ENCODE measurements around the gene MPEG1.

Gene MPEG1

GRCh38 chr11:59247531-59248227 is 35.0 kb upstream of the MPEG1 start:
- Histone ChIP-seq H3K9ac (ENCODE audit: low read depth in 1 of 2, low read length in 2 of 2) (no peak overlapping the region), H3K27ac (ENCODE audit: low read depth, low read length) (no peak overlapping the region), H3K9me3 (ENCODE audit: control insufficient read depth in 1 of 2, low read length in 2 of 2) (no peaks in the 10 kb centered on the region), H3K27me3 (ENCODE audit: control insufficient read depth in 1 of 2, insufficient read depth in 2 of 2, low read length in 2 of 2) (no peaks in the 10 kb centered on the region), H3K36me3 (ENCODE audit: control insufficient read depth in 1 of 2, insufficient read depth in 2 of 2, low read length in 2 of 2) (no peaks in the 10 kb centered on the region), H3K4me3 (ENCODE audit: low read depth in 1 of 2, low read length in 2 of 2) (no peak overlapping the region), H3K4me1 (ENCODE audit: control insufficient read depth in 1 of 2, insufficient read depth in 2 of 2, low read length in 2 of 2) (no peaks in the 10 kb centered on the region)

- Histone ChIP-seq H3K9me3 (ENCODE audit: control insufficient read depth in 1 of 2, low read length in 2 of 2) (peaks cover 0 to 4% of the 10 kb centered on the region in 2 donors), H3K9ac (ENCODE audit: low read depth in 1 of 2, low read length in 2 of 2) (no peak overlapping the region), H3K4me3 (ENCODE audit: low read depth in 1 of 2, low read length in 2 of 2) (no peak overlapping the region), H3K36me3 (ENCODE audit: control insufficient read depth in 1 of 2, insufficient read depth in 2 of 2, low read length in 2 of 2) (no peaks in the 10 kb centered on the region), H3K27me3 (ENCODE audit: control insufficient read depth in 1 of 2, insufficient read depth in 2 of 2, low read length in 2 of 2) (no peaks in the 10 kb centered on the region), H3K27ac (ENCODE audit: low read depth, low read length) (no peak overlapping the region), H3K4me1 (ENCODE audit: control insufficient read depth in 1 of 2, insufficient read depth in 2 of 2, low read length in 2 of 2) (no peaks in the 10 kb centered on the region)
Observed at GRCh38 chr11:59243633-59244032, 30.9 kb upstream of the MPEG1 start.

- Histone ChIP-seq H3K9me3 (ENCODE audit: control insufficient read depth in 1 of 2, low read length in 2 of 2) (peaks cover 0 to 4% of the 10 kb centered on the region in 2 donors), H3K36me3 (ENCODE audit: control insufficient read depth in 1 of 2, insufficient read depth in 2 of 2, low read length in 2 of 2) (no peaks in the 10 kb centered on the region), H3K27ac (ENCODE audit: low read depth, low read length) (no peak overlapping the region), H3K4me1 (ENCODE audit: control insufficient read depth in 1 of 2, insufficient read depth in 2 of 2, low read length in 2 of 2) (no peaks in the 10 kb centered on the region), H3K27me3 (ENCODE audit: control insufficient read depth in 1 of 2, insufficient read depth in 2 of 2, low read length in 2 of 2) (no peaks in the 10 kb centered on the region), H3K4me3 (ENCODE audit: low read depth in 1 of 2, low read length in 2 of 2) (no peak overlapping the region), H3K9ac (ENCODE audit: low read depth in 1 of 2, low read length in 2 of 2) (no peak overlapping the region)
Observed at GRCh38 chr11:59240322-59240721, 27.6 kb upstream of the MPEG1 start.

- Histone ChIP-seq H3K27ac (ENCODE audit: low read depth, low read length) (no peak overlapping the region), H3K4me3 (ENCODE audit: low read depth in 1 of 2, low read length in 2 of 2) (no peak overlapping the region)
Observed at GRCh38 chr11:59226396-59226795, 13.7 kb upstream of the MPEG1 start.

GRCh38 chr11:59225017-59225416 is 12.3 kb upstream of the MPEG1 start:
- no peaks in the 10 kb centered on the region for H3K36me3 ChIP-seq (ENCODE audit: control insufficient read depth in 1 of 2, insufficient read depth in 2 of 2, low read length in 2 of 2)
- no peak overlapping the region for H3K27ac ChIP-seq (ENCODE audit: low read depth, low read length)
- H3K9me3 ChIP-seq (ENCODE audit: control insufficient read depth in 1 of 2, low read length in 2 of 2) = no peaks in the 10 kb centered on the region
- peaks cover 0 to 21% of the 10 kb centered on the region in 2 donors for H3K4me1 ChIP-seq (ENCODE audit: control insufficient read depth in 1 of 2, insufficient read depth in 2 of 2, low read length in 2 of 2)
- H3K9ac ChIP-seq (ENCODE audit: low read depth in 1 of 2, low read length in 2 of 2) = no peak overlapping the region
- H3K4me3 ChIP-seq (ENCODE audit: low read depth in 1 of 2, low read length in 2 of 2) = no peak overlapping the region
- no peaks in the 10 kb centered on the region for H3K27me3 ChIP-seq (ENCODE audit: control insufficient read depth in 1 of 2, insufficient read depth in 2 of 2, low read length in 2 of 2)

More at GRCh38 chr11:59226396-59226795, 13.7 kb upstream of the MPEG1 start:
- Histone ChIP-seq H3K27me3 (ENCODE audit: control insufficient read depth in 1 of 2, insufficient read depth in 2 of 2, low read length in 2 of 2) (no peaks in the 10 kb centered on the region), H3K9ac (ENCODE audit: low read depth in 1 of 2, low read length in 2 of 2) (no peak overlapping the region), H3K36me3 (ENCODE audit: control insufficient read depth in 1 of 2, insufficient read depth in 2 of 2, low read length in 2 of 2) (no peaks in the 10 kb centered on the region), H3K9me3 (ENCODE audit: control insufficient read depth in 1 of 2, low read length in 2 of 2) (no peaks in the 10 kb centered on the region), H3K4me1 (ENCODE audit: control insufficient read depth in 1 of 2, insufficient read depth in 2 of 2, low read length in 2 of 2) (peaks cover 0 to 21% of the 10 kb centered on the region in 2 donors)

GRCh38 chr11:59224351-59224928 is 11.7 kb upstream of the MPEG1 start:
- H3K9ac ChIP-seq (ENCODE audit: low read depth in 1 of 2, low read length in 2 of 2) = no peak overlapping the region
- no peaks in the 10 kb centered on the region for H3K9me3 ChIP-seq (ENCODE audit: control insufficient read depth in 1 of 2, low read length in 2 of 2)
- peaks cover 0 to 21% of the 10 kb centered on the region in 2 donors for H3K4me1 ChIP-seq (ENCODE audit: control insufficient read depth in 1 of 2, insufficient read depth in 2 of 2, low read length in 2 of 2)
- H3K36me3 ChIP-seq (ENCODE audit: control insufficient read depth in 1 of 2, insufficient read depth in 2 of 2, low read length in 2 of 2) = no peaks in the 10 kb centered on the region
- peak overlapping the region; percentile 7 for H3K27ac ChIP-seq (ENCODE audit: low read depth, low read length)
- H3K27me3 ChIP-seq (ENCODE audit: control insufficient read depth in 1 of 2, insufficient read depth in 2 of 2, low read length in 2 of 2) = no peaks in the 10 kb centered on the region
- no peak overlapping the region for H3K4me3 ChIP-seq (ENCODE audit: low read depth in 1 of 2, low read length in 2 of 2)

- H3K9me3 ChIP-seq (ENCODE audit: control insufficient read depth in 1 of 2, low read length in 2 of 2) = no peaks in the 10 kb centered on the region
- H3K4me3 ChIP-seq (ENCODE audit: low read depth in 1 of 2, low read length in 2 of 2) = no peak overlapping the region
- no peak overlapping the region for H3K9ac ChIP-seq (ENCODE audit: low read depth in 1 of 2, low read length in 2 of 2)
- H3K27ac ChIP-seq (ENCODE audit: low read depth, low read length) = peak overlapping the region; percentile 24
- H3K4me1 ChIP-seq (ENCODE audit: control insufficient read depth in 1 of 2, insufficient read depth in 2 of 2, low read length in 2 of 2) = peaks cover 0 to 21% of the 10 kb centered on the region in 2 donors
- no peaks in the 10 kb centered on the region for H3K36me3 ChIP-seq (ENCODE audit: control insufficient read depth in 1 of 2, insufficient read depth in 2 of 2, low read length in 2 of 2)
- no peaks in the 10 kb centered on the region for H3K27me3 ChIP-seq (ENCODE audit: control insufficient read depth in 1 of 2, insufficient read depth in 2 of 2, low read length in 2 of 2)
Observed at GRCh38 chr11:59223611-59224010, 10.9 kb upstream of the MPEG1 start.

- Histone ChIP-seq H3K27ac (ENCODE audit: low read depth, low read length) (no peak overlapping the region), H3K27me3 (ENCODE audit: control insufficient read depth in 1 of 2, insufficient read depth in 2 of 2, low read length in 2 of 2) (no peaks in the 10 kb centered on the region), H3K4me3 (ENCODE audit: low read depth in 1 of 2, low read length in 2 of 2) (no peak overlapping the region), H3K4me1 (ENCODE audit: control insufficient read depth in 1 of 2, insufficient read depth in 2 of 2, low read length in 2 of 2) (peaks cover 0 to 21% of the 10 kb centered on the region in 2 donors), H3K9me3 (ENCODE audit: control insufficient read depth in 1 of 2, low read length in 2 of 2) (no peaks in the 10 kb centered on the region), H3K9ac (ENCODE audit: low read depth in 1 of 2, low read length in 2 of 2) (no peak overlapping the region), H3K36me3 (ENCODE audit: control insufficient read depth in 1 of 2, insufficient read depth in 2 of 2, low read length in 2 of 2) (no peaks in the 10 kb centered on the region)
Observed at GRCh38 chr11:59223177-59223576, 10.4 kb upstream of the MPEG1 start.

- Histone ChIP-seq H3K27ac (ENCODE audit: low read depth, low read length) (no peak overlapping the region), H3K4me1 (ENCODE audit: control insufficient read depth in 1 of 2, insufficient read depth in 2 of 2, low read length in 2 of 2) (peaks cover 0 to 24% of the 10 kb centered on the region in 2 donors)
Observed at GRCh38 chr11:59222464-59223060, 9.8 kb upstream of the MPEG1 start.

GRCh38 chr11:59221441-59221840 is 8.7 kb upstream of the MPEG1 start:
- Histone ChIP-seq H3K9ac (ENCODE audit: low read depth in 1 of 2, low read length in 2 of 2) (no peak overlapping the region), H3K4me3 (ENCODE audit: low read depth in 1 of 2, low read length in 2 of 2) (no peak overlapping the region), H3K36me3 (ENCODE audit: control insufficient read depth in 1 of 2, insufficient read depth in 2 of 2, low read length in 2 of 2) (no peaks in the 10 kb centered on the region), H3K27ac (ENCODE audit: low read depth, low read length) (no peak overlapping the region), H3K27me3 (ENCODE audit: control insufficient read depth in 1 of 2, insufficient read depth in 2 of 2, low read length in 2 of 2) (no peaks in the 10 kb centered on the region), H3K4me1 (ENCODE audit: control insufficient read depth in 1 of 2, insufficient read depth in 2 of 2, low read length in 2 of 2) (peaks cover 0 to 24% of the 10 kb centered on the region in 2 donors), H3K9me3 (ENCODE audit: control insufficient read depth in 1 of 2, low read length in 2 of 2) (no peaks in the 10 kb centered on the region)

More at GRCh38 chr11:59222464-59223060, 9.8 kb upstream of the MPEG1 start:
- Histone ChIP-seq H3K4me3 (ENCODE audit: low read depth in 1 of 2, low read length in 2 of 2) (no peak overlapping the region), H3K9ac (ENCODE audit: low read depth in 1 of 2, low read length in 2 of 2) (no peak overlapping the region), H3K9me3 (ENCODE audit: control insufficient read depth in 1 of 2, low read length in 2 of 2) (no peaks in the 10 kb centered on the region), H3K36me3 (ENCODE audit: control insufficient read depth in 1 of 2, insufficient read depth in 2 of 2, low read length in 2 of 2) (no peaks in the 10 kb centered on the region), H3K27me3 (ENCODE audit: control insufficient read depth in 1 of 2, insufficient read depth in 2 of 2, low read length in 2 of 2) (no peaks in the 10 kb centered on the region)

All from duodenal mucosa (tissue), 2 donors.